IPS-18c (cell line): ENCODE measurements around the gene IFIT2.
"Not testable (repeated sequence)": the region's sequence is repeated elsewhere in the genome, so short reads cannot be mapped to it uniquely, and the experiment has no call there.

ENCODE experiments used
- H3K4me3 ChIP-seq: 2 replicates; pipeline ENCODE4 v1.7.0; 2013; ENCODE audit warnings: low read depth, mild to moderate bottlenecking, low read length, moderate library complexity; ENCODE audit not compliant: insufficient read depth
- H3K9me3 ChIP-seq: one replicate; pipeline ENCODE4 v1.6.1; 2013; ENCODE audit warnings: mild to moderate bottlenecking, low read length, moderate library complexity; ENCODE audit not compliant: control insufficient read depth, insufficient read depth

IFIT2 gene, protein sequence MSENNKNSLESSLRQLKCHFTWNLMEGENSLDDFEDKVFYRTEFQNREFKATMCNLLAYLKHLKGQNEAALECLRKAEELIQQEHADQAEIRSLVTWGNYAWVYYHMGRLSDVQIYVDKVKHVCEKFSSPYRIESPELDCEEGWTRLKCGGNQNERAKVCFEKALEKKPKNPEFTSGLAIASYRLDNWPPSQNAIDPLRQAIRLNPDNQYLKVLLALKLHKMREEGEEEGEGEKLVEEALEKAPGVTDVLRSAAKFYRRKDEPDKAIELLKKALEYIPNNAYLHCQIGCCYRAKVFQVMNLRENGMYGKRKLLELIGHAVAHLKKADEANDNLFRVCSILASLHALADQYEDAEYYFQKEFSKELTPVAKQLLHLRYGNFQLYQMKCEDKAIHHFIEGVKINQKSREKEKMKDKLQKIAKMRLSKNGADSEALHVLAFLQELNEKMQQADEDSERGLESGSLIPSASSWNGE

DNA sequence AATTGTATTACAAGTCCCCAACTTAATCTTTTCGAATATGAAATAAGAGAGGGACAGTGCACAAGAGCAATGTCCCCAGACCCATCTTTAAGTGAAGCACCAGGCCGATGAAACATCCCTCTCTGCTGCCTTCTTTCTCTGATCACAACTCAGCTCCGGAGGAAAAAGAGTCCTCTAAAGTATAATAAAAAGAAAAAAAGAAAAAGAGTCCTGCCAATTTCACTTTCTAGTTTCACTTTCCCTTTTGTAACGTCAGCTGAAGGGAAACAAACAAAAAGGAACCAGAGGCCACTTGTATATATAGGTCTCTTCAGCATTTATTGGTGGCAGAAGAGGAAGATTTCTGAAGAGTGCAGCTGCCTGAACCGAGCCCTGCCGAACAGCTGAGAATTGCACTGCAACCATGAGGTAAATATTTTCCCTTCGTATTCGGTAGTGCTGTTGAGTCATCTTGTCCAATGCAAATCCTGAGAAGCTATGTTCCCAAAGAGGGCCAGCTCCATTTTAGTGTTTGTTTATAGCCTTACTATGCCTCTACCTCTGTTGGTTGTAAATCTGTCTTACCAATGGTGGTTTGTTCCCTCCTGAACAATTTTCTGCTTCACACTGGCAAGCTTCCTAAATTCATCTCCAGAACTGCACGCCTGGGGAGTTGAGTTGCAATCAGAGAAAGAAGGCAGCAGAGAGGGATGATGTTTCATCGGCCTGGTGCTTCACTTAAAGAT lies at the start of gene IFIT2:
TSS of gene IFIT2 (plus strand) at position 326 of the 725 bp plus-strand sequence. CDS start at position 404, 78 bp downstream.
- Histone ChIP-seq H3K4me3 (no peak within 1 kb of the TSS), H3K9me3 (no peaks in the 10 kb centered on the region)

DNA sequence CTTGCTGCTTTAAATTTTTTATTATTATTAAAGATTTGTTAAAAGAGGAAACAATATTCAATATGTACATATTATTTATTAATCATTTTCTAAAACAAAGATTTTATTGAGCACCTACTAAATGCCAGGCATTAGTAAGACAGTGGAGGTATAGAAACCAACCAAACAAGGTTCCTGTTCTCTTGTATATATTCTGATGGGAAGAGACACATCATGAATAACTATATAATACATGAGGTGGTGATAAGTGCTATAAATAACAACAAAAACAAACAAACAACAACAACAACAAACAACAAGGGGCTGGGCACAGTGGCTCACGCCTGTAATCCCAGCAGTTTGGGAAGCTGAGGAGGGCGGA lies 49.6 kb upstream of the IFIT2 start:
- Histone ChIP-seq H3K9me3 (peaks cover 11% of the 10 kb centered on the region), H3K4me3 (no peak overlapping the region)

DNA sequence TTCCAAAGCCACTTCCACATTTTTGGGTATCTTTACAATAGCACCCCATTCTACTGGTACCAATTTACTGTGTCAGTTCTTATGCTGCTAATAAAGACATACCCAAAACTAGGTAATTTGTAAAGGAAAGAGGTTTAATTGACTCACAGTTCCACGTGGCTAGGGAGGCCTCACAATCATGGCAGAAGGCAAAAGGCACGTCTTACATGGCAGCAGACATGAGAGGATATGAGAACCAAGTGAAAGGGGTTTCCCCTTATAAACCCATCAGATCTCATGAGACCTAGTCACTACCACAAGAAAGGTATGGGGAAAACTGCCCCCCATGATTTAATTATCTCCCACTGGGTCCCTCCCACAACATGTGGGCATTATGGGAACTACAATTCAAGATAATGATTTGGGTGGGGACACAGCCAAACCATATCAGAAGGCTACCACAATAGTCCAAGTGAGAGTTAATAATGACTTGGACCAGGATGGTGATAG lies 46.7 kb upstream of the IFIT2 start:
- H3K4me3 ChIP-seq: not testable (repeated sequence)
- H3K9me3 ChIP-seq: peaks cover 11% of the 10 kb centered on the region

GRCh38 chr10:89255793-89256192 lies 46.1 kb upstream of the IFIT2 start:
- Histone ChIP-seq H3K9me3 (peaks cover 11% of the 10 kb centered on the region), H3K4me3 (no peak overlapping the region)

DNA sequence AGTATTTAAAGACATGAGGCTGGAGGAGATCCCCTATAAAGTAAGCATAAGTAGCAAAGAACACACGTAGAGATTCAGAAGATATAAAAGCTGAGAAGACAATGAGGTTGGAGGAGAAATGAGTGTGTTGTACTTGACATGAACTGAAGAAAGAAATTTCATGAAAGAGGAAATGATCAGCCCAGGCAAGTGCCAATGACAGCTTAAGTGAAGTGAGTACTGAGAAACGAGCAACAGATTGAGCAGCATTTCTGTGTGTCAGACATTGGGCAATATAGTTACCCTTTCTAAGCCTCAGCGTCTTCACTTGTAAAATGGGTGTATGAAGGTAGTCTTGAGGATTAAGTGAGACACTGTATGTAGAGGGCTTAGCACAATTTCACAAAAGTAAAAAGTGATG lies 45.5 kb upstream of the IFIT2 start:
- H3K9me3 ChIP-seq: peaks cover 11% of the 10 kb centered on the region

GRCh38 chr10:89256962-89257361 lies 44.9 kb upstream of the IFIT2 start:
- H3K9me3 ChIP-seq: peaks cover 11% of the 10 kb centered on the region
- H3K4me3 ChIP-seq: no peak overlapping the region

More for the DNA sequence above, 45.5 kb upstream of the IFIT2 start:
- H3K4me3 ChIP-seq: no peak overlapping the region

GRCh38 chr10:89257581-89257980 lies 44.3 kb upstream of the IFIT2 start:
- H3K4me3 ChIP-seq: no peak overlapping the region
- peaks cover 11% of the 10 kb centered on the region for H3K9me3 ChIP-seq

GRCh38 chr10:89258881-89259280 lies 43.0 kb upstream of the IFIT2 start:
- no peak overlapping the region for H3K4me3 ChIP-seq
- H3K9me3 ChIP-seq: peaks cover 8% of the 10 kb centered on the region

DNA sequence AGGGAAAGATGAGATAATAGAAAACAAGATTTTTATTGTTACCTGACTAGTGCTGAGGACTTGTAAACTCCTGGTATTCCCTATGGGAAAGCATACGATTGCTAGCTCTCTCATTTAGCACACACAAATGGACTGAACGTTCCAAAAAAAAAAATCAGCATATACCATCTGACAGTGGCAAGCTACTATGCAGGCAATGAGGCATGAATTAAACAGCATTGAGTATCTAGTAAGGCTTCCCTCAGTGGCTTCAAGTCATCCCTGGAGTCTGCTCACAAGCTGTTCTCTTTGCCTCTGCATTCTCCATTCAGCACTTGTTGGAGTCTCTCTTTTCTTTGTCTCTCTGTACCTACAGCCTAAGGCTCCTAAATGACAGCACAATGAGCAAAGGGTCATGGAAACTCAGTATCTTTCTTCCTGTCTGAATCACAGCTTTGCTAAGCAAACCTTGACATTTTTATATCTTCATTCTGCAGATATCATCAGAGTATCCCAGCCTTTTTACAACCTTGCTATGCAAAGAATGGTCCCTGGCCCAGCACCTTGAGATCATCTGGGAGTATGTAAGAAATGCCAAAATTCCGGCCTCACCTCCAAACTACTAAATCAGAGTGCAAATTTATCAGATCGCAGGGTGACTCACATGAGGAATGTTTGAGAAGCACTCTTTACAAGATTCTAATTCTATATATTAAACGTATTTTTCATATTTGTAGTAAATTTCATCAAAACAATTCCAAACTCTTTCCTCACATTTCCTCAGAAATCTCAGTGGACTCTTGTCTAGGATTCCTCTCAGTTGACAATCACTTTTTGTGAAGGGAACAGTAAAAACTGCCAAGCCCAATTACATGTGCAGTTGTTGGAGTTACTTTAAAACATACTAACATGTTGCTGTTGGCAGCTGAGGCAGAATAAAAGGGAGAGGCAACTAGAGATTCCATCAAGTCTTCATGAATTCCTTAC lies 39.5 kb upstream of the IFIT2 start:
- no peaks in the 10 kb centered on the region for H3K9me3 ChIP-seq
- no peak overlapping the region for H3K4me3 ChIP-seq

DNA sequence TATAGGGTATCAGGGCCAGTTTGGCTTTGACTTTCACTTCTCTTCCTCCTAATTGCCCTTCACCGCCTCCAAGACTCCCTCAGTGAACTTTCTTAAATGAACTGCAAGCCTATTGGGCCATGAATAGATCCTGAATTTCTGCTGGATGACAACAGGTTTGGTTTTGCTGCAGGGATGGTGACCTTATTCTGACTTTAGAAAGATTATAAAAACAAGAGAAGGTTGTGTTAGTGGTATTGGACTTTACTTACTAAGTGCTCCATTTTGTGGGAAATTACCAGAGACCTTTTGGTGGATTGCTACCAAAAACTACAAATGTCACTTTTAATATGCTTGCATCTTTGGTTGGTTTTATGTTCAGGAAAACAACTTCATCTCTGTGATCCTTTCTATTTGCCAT lies 38.8 kb upstream of the IFIT2 start:
- Histone ChIP-seq H3K4me3 (no peak overlapping the region), H3K9me3 (no peaks in the 10 kb centered on the region)

GRCh38 chr10:89263531-89263930 lies 38.3 kb upstream of the IFIT2 start:
- no peaks in the 10 kb centered on the region for H3K9me3 ChIP-seq
- H3K4me3 ChIP-seq: no peak overlapping the region

DNA sequence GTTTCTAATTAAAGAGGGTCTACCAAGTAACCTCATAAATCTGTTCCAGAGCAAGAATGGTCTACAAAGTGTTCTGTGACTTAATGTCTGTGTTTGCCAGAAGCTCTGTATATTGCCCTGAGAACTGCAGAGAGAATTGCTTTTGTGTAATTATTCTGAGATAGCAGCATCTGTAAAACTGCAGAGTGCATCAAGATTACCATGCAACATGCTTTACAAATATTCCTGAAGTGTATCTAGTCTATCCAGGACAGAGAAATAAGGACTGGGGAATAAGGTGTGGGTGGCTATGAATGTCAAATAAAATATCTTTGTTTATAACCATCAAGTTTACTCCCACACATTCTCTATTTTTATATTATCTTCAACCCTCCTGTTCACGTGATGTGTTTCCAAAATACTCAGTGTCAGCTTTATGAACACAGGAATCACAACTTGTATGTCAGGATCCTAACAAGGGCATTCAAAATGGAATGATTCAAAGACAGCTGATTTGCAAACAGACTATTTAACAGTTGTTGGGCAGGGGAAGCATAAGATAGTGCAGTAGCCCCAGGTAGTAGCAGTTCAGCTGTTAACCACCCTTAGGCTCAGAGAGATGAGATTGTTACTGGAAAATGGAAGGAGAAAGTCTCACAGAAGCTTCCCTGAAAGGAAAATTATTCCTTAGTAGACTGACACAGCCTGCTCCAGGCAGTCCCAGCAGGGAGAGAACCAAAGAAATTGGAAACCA lies 35.0 kb upstream of the IFIT2 start:
- Histone ChIP-seq H3K9me3 (no peaks in the 10 kb centered on the region), H3K4me3 (no peak overlapping the region)

- Histone ChIP-seq H3K4me3 (no peak overlapping the region), H3K9me3 (no peaks in the 10 kb centered on the region)
Observed at GRCh38 chr10:89269433-89270152, 32.3 kb upstream of the IFIT2 start.

GRCh38 chr10:89270153-89270483 lies 31.7 kb upstream of the IFIT2 start:
- Histone ChIP-seq H3K4me3 (no peak overlapping the region), H3K9me3 (no peaks in the 10 kb centered on the region)

DNA sequence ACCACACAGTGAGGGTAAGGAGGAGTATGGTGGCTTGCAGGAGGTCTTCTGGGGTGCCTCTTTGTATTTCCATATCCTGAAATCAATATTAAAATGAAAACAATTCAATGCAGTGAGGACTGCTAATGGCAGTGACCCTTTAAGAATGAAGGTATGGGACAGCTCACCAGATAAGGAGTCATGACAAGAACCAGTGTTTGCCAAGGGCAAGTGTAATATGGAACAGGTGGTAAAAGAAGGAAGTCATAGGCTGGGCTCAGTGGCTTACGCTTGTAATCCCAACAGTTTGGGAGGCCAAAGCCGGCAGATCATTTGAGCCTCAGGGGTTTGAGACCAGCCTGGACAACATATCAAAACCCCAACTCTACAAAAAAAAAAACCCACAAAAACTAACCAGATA lies 30.3 kb upstream of the IFIT2 start:
- Histone ChIP-seq H3K9me3 (no peaks in the 10 kb centered on the region), H3K4me3 (no peak overlapping the region)

GRCh38 chr10:89273680-89274079 lies 28.2 kb upstream of the IFIT2 start:
- Histone ChIP-seq H3K9me3 (no peaks in the 10 kb centered on the region), H3K4me3 (no peak overlapping the region)
